KOPT-K1 (cell line): ENCODE data around the gene LRCH1.

Source experiments
- H3K27ac ChIP-seq: fragments of 200-600 bp; sonication (generic); 2 replicates; pipeline ENCODE4 v1.5.1; 2016; ENCODE audit warnings: antibody characterized with exemption, mild to moderate bottlenecking, low read depth, low read length; ENCODE audit not compliant: poor library complexity, severe bottlenecking
- H3K36me3 ChIP-seq: fragments of 200-600 bp; sonication (generic); 2 replicates; pipeline ENCODE4 v1.5.1; 2017; ENCODE audit warnings: antibody characterized with exemption, mild to moderate bottlenecking, low read length, moderate library complexity; ENCODE audit not compliant: insufficient read depth
- H3K9me3 ChIP-seq: fragments of 200-600 bp; sonication (generic); 2 replicates; pipeline ENCODE4 v1.5.1; 2017; ENCODE audit warnings: antibody characterized with exemption, low read length, mild to moderate bottlenecking; ENCODE audit not compliant: insufficient read depth, poor library complexity, severe bottlenecking

The LRCH1 gene

GRCh38 chr13:46698910-46699460 is 146.0 kb downstream of the LRCH1 start:
- Histone ChIP-seq H3K36me3 (peaks cover 82% of the 10 kb centered on the region), H3K9me3 (no peaks in the 10 kb centered on the region), H3K27ac (no peak overlapping the region)

GRCh38 chr13:46712524-46712923 is 159.6 kb downstream of the LRCH1 start:
- H3K36me3 ChIP-seq, result peaks cover 73% of the 10 kb centered on the region
- H3K27ac ChIP-seq, result no peak overlapping the region
- no peaks in the 10 kb centered on the region for H3K9me3 ChIP-seq

GRCh38 chr13:46715363-46715762 is 162.4 kb downstream of the LRCH1 start:
- Histone ChIP-seq H3K27ac (no peak overlapping the region), H3K9me3 (no peaks in the 10 kb centered on the region), H3K36me3 (peaks cover 49% of the 10 kb centered on the region)

GRCh38 chr13:46716821-46717220 is 163.9 kb downstream of the LRCH1 start:
- H3K9me3 ChIP-seq, result no peaks in the 10 kb centered on the region
- H3K36me3 ChIP-seq, result peaks cover 36% of the 10 kb centered on the region
- H3K27ac ChIP-seq, result no peak overlapping the region

- peaks cover 32% of the 10 kb centered on the region for H3K36me3 ChIP-seq
- no peaks in the 10 kb centered on the region for H3K9me3 ChIP-seq
- H3K27ac ChIP-seq, result no peak overlapping the region
These were observed 164.3 kb downstream of the LRCH1 start for GRCh38 chr13:46717275-46717674.

- peaks cover 26% of the 10 kb centered on the region for H3K36me3 ChIP-seq
- H3K27ac ChIP-seq, result no peak overlapping the region
- no peaks in the 10 kb centered on the region for H3K9me3 ChIP-seq
These were observed 164.9 kb downstream of the LRCH1 start for GRCh38 chr13:46717856-46718255.

GRCh38 chr13:46720189-46720588 is 167.2 kb downstream of the LRCH1 start:
- Histone ChIP-seq H3K36me3 (peaks cover 37% of the 10 kb centered on the region), H3K9me3 (no peaks in the 10 kb centered on the region)

GRCh38 chr13:46721054-46721453 is 168.1 kb downstream of the LRCH1 start:
- Histone ChIP-seq H3K9me3 (no peaks in the 10 kb centered on the region), H3K36me3 (peaks cover 37% of the 10 kb centered on the region), H3K27ac (no peak overlapping the region)

More at GRCh38 chr13:46720189-46720588, 167.2 kb downstream of the LRCH1 start:
- H3K27ac ChIP-seq, result no peak overlapping the region

- H3K36me3 ChIP-seq, result peaks cover 80% of the 10 kb centered on the region
- H3K9me3 ChIP-seq, result no peaks in the 10 kb centered on the region
- H3K27ac ChIP-seq, result no peak overlapping the region
These were observed 173.4 kb downstream of the LRCH1 start for GRCh38 chr13:46726347-46726746.

GRCh38 chr13:46728777-46729176 is 175.8 kb downstream of the LRCH1 start:
- peaks cover 92% of the 10 kb centered on the region for H3K36me3 ChIP-seq
- no peaks in the 10 kb centered on the region for H3K9me3 ChIP-seq
- no peak overlapping the region for H3K27ac ChIP-seq

- Histone ChIP-seq H3K36me3 (peaks cover 87% of the 10 kb centered on the region), H3K27ac (no peak overlapping the region), H3K9me3 (no peaks in the 10 kb centered on the region)
These were observed 178.6 kb downstream of the LRCH1 start for GRCh38 chr13:46731535-46731934.

- no peak overlapping the region for H3K27ac ChIP-seq
- H3K36me3 ChIP-seq, result peaks cover 70% of the 10 kb centered on the region
- no peaks in the 10 kb centered on the region for H3K9me3 ChIP-seq
These were observed 182.5 kb downstream of the LRCH1 start for GRCh38 chr13:46735425-46735824.

- peaks cover 65% of the 10 kb centered on the region for H3K36me3 ChIP-seq
- no peaks in the 10 kb centered on the region for H3K9me3 ChIP-seq
These were observed 183.8 kb downstream of the LRCH1 start for GRCh38 chr13:46736541-46737310.

GRCh38 chr13:46738055-46738454 is 185.1 kb downstream of the LRCH1 start:
- Histone ChIP-seq H3K9me3 (no peaks in the 10 kb centered on the region), H3K27ac (no peak overlapping the region), H3K36me3 (peaks cover 65% of the 10 kb centered on the region)

More at GRCh38 chr13:46736541-46737310, 183.8 kb downstream of the LRCH1 start:
- H3K27ac ChIP-seq, result no peak overlapping the region

- peaks cover 61% of the 10 kb centered on the region for H3K36me3 ChIP-seq
These were observed 185.8 kb downstream of the LRCH1 start for GRCh38 chr13:46738766-46739165.

More at GRCh38 chr13:46738766-46739165, 185.8 kb downstream of the LRCH1 start:
- Histone ChIP-seq H3K27ac (no peak overlapping the region), H3K9me3 (no peaks in the 10 kb centered on the region)
